Left hindlimb (tissue), 1 donor: Measurements from ENCODE around the gene TNIP3.
"Not testable (repeated sequence)": the region's sequence is repeated elsewhere in the genome, so short reads cannot be mapped to it uniquely, and the experiment has no call there.

Experiments
- DNase-seq: peaks from one replicate; pipeline ENCODE4 v3.0.0-alpha.2; 2018

The TNIP3 gene

GRCh38 chr4:121164291-121164690, at the start of gene TNIP3:
TSS of gene TNIP3 (minus strand) at chr4:121164321. CDS start at chr4:121164125, 196 bp downstream.
- no peak for DNase-seq

GRCh38 chr4:121212806-121213205, 48.7 kb upstream of the TNIP3 start:
- DNase-seq: peak; percentile 37

- no peak for DNase-seq
Measured at GRCh38 chr4:121209171-121209570, 45.0 kb upstream of the TNIP3 start.

DNA sequence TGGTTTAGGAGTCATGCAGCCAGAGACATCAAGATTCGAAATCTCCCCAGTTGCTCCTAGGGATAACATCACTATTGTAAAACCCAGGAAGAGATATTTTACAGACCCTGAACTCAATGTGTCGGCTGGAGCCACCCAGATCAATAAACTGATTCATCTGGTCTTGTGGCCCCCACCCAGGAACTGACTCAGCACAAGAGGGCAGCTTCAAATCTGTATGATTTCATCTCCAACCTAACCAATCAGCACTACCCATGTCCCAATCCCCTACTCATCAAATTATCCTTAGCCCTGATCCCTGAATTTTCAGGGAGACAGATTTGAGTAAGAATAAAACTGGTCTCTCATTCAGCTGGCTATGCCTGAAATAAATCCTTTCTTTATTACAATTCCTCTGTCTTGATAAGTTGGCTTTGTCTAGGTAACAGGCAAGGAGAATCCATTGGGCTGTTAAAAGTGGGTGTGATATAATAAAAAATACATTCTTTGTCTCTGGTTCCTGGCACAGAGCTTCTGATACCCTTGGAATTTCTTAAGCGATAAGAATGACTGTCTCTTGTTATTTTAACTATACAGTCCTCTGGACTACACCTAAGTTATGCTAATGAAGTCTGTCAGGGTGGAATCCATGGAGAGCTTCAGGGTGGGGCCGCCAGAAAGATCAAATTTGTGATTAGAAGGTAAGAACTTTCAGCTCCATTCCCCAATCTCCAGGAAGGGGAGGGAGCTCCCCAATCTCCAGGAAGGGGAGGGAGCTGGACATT, 44.3 kb upstream of the TNIP3 start:
- DNase-seq: no peak

DNA sequence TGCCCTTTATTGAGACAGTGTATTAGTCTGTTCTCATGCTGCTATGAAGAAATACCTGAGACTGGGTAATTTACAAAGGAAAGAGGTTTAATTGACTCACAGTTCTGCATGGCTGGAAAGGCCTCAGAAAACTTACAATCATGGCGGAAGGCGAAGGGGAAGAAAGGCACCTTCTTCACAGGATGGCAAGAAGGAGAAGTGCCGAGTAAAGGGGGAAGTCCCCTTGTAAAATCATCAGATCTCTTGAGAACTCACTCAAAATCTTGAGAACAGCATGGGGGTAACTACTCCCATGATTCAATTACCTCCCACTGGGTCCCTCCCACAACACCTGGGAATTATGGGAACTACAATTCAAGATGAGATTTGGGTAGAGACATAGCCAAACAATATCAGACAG, 41.7 kb upstream of the TNIP3 start:
- not testable (repeated sequence) for DNase-seq

DNA sequence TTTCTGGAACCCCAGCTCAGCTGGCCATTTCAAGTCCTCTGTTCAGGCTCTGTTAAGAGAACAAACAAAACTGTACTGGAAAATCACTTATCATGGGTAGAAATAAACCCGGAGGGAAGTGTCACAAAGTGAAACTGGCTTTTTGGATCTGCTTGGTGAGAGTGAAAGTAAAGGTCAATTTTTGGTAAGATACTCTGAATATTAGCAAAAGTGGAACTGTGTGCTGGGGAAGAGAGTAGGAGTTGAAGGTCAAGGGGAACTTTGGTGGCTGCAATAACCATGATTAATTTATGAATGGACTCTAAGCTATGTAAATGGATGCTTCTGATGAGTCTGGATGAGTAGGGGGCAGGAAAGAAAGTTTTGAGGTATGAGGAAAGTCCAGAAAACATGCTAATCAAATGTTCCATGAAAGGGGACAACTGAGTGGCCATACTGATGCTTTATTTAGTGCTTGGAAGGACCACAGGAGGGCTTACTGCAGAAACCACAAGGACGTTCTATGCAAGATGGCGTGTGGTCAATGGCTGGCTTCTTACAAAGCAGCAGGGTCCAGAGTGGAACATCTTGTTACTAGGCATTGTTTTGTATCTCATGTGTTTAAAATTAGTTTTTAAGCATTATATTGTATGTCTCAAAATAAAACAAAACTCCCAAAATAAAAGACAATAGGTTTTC, 36.8 kb upstream of the TNIP3 start:
- no peak for DNase-seq

DNA sequence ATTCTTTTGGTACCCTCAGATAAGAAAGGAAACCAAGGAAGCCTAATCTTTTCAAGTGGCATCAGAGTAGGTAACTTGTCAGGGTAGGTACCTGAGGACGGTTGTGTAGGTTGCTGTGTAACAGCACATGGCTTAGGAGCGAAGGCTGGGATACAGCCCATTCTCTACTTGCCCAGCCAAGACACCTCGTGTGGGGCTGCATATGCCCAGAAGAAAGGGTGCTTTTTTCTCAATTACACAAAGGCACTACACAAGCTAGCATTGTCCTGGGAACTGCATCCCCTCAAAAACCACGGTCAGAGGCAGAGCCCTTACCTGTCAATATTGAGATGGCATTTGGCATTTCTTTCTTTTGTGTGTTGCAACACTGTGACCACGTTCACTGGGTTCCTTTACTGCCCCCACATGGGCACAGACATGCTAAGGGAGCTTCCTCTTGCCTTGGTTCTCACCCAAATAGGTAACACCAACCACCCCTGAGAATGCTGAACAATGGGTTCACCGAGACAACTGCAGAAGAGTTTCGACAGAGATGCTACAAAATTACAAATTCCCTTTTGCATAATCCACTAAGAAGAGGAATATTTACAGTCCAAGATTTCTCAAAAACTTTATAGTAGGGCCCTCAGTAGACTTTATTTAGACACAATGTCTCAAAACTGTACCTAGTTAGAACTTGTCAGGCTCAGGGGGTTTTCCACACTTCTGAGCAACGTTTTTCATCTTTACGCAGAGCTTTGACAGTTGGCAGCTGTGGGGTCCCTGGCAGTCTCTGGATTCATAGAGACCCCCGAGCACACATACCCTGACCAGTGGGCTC, 35.8 kb upstream of the TNIP3 start:
- DNase-seq: no peak

DNA sequence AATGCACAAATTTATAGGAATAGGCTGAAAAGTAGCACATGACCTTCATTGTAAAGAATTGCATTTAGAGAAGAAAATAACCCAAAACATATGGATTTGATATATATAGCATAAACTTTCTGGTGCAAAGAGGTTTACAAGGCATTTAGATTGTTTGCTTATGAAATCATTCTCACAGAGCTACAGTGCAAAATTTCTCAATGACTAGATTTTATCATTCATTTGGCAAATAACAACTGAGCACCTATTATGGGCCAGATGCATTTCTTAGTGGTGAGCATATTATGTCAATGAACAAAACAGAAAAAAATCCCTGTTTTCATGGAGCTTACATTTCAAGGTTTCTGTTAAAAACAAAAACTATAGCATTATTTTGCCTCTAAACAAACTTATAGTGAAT, 34.1 kb upstream of the TNIP3 start:
- no peak for DNase-seq

- no peak for DNase-seq
Measured at GRCh38 chr4:121195649-121196048, 31.5 kb upstream of the TNIP3 start.

GRCh38 chr4:121192480-121192879, 28.4 kb upstream of the TNIP3 start:
- DNase-seq: no peak

GRCh38 chr4:121192013-121192412, 27.9 kb upstream of the TNIP3 start:
- no peak for DNase-seq

DNA sequence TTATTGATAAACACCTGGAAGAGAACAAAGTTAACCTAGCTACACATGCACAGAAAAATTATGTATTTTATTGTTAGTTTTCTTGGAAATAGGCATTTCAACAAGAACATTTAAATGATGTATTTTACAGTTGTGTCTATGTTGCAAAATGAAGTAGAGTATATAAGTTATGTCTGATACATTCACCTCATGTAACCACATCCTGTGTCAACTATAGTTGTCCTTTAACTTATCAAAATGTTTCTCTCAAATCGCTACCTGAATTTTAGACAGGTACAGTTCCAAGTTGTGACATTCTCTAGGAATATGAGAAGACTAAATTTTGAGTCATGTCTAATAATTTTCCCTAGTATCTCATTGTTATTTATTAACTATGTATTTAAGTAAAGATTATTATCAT, 27.2 kb upstream of the TNIP3 start:
- no peak for DNase-seq

DNA sequence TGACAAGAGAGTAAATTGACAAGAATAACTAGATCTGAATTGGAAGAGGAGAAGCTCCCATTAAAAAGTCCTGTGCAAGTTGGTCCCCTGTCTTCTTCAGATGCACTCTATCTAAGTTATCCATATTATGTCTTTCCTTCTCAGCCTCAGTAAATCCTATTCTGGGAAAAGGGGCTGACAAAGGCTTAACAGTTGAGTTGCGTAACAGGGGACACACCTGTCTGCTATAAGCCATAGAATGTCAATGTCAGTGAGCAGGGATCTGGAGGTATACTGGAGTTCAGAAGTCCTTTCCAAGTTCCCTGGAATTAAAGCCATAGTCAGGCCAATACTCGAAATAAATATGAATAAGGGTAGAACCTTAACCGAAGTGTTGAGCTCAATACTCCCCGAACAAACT, 26.3 kb upstream of the TNIP3 start:
- no peak for DNase-seq

DNA sequence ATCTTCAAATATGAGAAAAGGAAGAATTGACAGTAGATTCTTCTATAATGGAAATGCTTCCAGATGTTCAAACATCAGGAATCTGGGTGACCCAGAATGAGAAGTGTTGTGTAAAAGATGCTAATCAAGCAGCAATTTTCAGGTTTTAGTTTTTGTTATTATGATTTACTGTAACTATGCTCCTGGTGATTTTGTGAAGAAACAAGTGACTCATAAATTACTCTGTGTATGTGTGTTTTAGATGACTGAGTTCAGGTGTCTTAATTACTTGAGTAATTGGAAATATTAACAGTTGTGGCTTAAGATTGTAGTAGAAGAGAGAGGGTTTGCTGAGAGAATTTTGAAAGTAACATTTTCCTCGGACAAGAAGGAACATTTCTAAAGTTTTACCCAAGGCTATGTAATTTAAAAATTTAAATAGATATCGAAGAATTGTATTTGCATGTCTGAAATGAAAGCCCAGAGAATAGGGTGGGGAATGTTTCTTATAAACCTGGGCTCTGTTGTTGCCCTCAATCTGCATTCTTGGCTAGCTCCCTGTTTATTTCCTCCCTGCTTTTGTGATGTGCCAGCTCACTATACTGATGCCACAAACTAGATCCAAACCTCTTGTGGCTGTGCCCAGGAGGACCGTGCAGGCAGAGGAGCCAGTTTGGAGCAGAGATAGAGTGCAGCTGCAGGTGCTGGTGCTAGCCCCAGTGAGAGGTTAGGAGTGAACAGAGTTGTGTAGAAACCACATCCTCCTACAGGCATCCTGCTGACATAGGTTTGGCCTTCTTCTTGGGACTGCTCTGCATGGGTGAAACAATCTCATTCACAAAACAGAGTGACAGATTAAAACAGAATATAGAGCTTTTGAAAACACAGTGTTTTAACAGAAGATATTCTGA, 25.4 kb upstream of the TNIP3 start:
- no peak for DNase-seq

DNA sequence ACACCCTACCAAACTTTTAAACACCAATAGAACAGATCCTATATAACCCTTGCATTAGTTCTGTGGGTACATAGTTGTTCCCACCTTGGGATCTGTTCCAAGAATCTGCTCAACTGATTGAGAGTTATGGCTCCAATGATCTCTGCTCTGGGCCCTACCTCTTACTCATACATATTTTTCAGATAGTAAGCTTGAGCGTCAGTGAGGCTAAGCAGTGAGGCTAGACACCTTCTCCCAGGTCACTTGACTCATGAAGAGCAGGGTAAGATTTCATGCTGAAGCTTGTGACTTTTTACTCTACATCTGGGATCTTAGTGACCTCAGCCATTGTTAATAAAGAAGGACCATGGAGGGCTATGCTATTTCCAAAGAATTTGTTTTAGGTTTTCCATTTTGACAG, 23.1 kb upstream of the TNIP3 start:
- DNase-seq: no peak

GRCh38 chr4:121185960-121186359, 21.8 kb upstream of the TNIP3 start:
- DNase-seq: no peak

DNA sequence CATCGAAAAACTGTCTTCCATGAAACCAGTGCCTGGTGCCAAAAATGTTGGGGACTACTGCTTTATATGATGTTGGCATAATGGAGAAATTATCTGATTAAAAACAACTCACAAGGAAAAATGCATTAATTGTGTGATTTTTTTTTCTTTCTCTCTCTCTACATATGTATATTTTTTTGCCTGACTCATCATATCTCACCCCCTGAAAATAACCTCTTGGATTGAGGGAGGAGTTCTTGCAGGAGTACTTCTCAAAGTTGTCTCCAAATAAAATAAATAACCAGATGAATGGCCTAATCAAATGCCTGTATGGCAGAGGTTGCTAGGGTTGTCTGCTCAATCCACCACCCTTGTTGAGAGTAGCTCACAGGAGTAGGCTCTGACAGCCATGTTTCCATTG, 19.9 kb upstream of the TNIP3 start:
- DNase-seq: no peak

DNA sequence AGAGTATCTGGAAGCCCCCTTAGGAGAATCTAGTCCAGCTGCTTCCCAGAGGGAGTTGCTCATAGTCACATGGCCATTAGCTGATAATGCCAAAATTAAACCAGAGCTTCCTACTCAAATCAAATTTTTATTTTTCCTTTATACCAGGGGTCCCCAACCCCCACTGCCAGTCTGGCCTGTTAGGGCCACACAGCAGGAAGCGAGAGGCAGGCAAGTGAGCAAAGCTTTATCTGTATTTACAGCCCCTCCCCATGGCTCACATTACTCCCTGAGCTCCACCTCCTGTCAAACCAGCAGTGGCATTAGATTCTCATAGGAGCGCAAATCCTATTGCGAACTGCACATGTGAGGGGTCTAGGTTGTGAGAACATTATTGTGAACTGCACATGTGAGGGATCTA, 19.2 kb upstream of the TNIP3 start:
- DNase-seq: no peak

DNA sequence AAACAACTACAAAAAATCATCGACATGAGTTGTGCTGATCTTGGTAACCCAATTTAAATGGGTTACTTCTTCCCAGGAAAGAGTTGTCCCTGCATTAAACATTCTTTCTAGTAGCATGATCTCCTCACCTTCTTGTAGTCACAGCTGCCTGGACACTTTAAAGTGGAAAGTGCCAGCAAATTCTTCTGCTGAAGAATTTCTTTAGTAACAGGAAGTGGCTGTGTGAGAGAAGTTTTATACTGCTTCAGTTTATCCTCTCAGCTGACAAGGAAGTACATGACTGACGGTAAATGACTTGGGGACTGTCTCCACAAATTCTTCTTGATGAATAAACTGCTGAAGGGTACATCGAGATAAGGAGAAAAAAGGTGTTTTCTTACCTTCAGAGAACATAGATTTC, 18.2 kb upstream of the TNIP3 start:
- no peak for DNase-seq

DNA sequence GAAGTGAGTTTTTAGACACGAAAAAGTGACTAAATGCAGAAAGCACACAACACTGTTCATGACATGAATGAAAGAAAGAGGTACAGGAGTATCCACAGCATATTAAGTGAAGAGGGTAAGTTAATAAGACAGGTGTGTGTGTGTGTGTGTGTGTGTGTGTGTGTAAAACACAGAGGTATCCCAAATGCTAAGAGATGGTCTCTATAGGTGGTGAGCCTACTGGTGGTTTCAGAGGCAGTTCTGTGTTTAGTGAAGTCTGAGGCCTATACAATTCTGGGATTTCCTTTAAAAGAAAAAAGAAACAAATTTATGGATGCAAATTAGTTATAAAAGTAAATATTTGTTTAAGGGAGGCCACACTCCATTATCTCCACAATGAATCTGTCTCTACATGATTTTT, 17.4 kb upstream of the TNIP3 start:
- no peak for DNase-seq

- no peak for DNase-seq
Measured at GRCh38 chr4:121180558-121180957, 16.4 kb upstream of the TNIP3 start.

DNA sequence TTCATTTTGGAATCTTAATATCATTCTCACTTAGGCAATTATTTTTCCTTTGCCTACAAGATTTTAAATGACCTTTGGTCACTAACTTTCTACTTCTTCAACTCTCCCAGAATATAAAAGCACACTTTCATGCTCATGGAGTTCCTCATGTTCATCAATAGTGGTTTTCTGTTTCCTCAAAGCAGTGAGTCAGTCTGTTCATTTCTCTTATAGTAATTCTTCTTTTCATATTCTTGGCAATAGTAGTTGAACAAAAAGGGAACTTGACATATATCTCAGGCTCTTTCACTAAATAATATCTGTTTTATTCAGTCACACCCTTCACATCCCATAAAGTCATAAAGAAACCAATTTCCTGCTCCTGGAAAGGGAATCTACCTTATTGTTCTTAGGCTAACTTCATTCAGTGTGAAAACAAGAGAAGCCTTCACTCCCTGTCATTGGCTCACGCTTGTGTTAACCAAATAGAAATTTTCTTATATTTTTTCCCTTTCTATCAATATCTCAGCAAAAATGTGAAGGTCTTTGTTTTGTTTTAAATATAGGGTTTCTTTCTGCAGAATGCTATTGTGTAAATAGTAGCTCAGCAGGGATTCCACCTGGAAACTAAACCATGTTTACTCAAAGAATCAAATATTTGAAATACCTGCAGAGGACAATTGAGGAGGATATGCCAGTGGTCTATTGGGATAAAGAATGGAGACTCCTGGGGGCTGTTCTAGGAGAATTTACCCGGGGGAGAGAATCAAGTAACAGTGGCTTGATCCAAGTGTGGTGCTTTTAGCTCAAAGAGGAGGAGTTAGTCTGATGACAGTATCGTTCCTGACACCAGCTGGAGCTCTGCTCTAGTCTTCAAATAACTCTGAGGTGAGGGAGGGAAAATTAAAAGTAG, 13.4 kb upstream of the TNIP3 start:
- DNase-seq: no peak
